Effector CD4-positive, alpha-beta T cell (primary cell): ENCODE results near the gene MPI.

Source experiments
- DNase-seq: peaks from one replicate; pipeline ENCODE4 v3.0.0-alpha.2; 2020
- total RNA-seq: gene quantifications from one replicate; lab custom pipeline; 2026; lab: John Stamatoyannopoulos, UW

Gene MPI, protein sequence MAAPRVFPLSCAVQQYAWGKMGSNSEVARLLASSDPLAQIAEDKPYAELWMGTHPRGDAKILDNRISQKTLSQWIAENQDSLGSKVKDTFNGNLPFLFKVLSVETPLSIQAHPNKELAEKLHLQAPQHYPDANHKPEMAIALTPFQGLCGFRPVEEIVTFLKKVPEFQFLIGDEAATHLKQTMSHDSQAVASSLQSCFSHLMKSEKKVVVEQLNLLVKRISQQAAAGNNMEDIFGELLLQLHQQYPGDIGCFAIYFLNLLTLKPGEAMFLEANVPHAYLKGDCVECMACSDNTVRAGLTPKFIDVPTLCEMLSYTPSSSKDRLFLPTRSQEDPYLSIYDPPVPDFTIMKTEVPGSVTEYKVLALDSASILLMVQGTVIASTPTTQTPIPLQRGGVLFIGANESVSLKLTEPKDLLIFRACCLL
- 58.2 reads per million, percentile 71 among the genes with 10 or more reads in this experiment for total RNA-seq

DNA sequence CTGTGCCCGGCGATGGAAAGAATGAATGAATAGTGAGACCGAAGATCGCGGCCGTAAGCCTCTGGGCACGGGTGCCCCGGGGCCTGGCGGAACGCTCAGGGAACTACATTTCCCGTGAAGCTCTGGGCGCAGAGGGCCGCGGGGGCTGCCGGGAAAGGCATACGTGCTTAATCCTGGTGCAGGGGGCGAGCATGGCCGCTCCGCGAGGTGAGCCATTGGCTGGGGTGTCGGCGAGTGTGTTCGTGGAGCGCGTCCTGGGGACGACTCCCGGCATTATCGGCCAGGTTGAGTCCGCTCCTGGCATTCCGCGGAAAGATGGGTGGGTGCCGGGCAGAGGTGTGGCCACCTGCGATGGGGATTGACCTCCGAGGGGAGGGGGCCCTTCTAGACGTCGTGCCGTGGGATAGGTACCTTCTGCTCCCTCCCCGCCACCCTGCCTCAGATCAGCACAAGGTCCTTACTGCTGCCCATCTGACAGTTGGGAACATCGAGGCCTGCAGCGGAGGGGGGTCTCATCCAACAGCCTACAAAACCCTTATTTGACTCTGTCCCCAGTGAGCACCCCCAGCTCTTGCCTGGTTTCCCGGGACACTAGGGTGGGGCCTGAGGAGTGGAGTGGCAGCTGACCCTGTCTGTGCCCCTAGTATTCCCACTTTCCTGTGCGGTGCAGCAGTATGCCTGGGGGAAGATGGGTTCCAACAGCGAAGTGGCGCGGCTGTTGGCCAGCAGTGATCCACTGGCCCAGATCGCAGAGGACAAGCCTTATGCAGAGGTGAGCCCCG, at the start of gene MPI:
Gene MPI, plus strand, starts transcription at position 160 of the 782 bp plus-strand sequence. Its CDS starts 32 bp downstream, at position 192.
- DNase-seq, result peak; percentile 85

DNA sequence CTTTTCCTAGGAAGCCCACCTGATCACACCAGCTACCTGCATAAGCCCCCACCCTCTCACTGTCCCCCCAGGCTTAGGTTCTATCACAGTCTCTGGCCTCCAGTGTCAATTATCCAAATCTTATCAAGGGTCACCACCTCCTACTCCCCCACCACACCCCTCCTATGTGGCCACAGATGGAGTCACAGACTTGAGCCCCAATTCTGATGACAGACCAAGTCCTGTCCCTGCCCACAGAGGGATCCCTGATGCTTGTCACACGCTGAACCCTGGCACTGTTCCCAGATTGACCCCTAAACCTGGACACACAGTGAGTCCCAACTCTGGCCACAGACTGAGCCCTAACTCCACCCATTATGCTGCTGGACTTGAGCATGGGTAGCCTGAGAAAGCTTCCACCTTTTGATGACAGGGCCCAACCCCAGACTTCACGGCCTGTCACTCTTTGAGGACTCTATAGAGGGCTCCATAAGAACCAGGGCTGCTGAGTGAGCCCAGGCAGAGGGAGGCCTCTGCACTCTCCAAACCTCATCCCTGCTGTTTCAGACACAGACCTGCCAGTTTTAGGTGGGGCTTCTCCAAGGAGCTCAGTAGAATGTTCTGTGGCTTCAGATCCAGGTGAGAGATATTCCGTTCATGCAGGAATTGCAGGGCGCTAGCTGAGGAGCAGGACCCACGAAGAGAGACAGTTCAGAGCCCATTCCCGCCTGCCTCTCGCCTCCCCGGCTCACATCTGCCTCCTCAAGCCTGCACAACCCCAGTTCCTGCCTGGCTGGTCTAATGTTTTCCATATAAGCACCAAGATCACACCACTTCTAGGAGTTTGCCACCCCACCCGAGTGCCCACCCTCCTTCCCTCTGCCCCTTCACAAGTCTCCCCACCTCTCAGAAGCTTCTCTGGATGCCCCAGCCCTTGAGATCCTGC, 48.7 kb upstream of the MPI start:
- no peak for DNase-seq

- DNase-seq, result no peak
Observed at GRCh38 chr15:74841891-74842373, 47.9 kb upstream of the MPI start.

DNA sequence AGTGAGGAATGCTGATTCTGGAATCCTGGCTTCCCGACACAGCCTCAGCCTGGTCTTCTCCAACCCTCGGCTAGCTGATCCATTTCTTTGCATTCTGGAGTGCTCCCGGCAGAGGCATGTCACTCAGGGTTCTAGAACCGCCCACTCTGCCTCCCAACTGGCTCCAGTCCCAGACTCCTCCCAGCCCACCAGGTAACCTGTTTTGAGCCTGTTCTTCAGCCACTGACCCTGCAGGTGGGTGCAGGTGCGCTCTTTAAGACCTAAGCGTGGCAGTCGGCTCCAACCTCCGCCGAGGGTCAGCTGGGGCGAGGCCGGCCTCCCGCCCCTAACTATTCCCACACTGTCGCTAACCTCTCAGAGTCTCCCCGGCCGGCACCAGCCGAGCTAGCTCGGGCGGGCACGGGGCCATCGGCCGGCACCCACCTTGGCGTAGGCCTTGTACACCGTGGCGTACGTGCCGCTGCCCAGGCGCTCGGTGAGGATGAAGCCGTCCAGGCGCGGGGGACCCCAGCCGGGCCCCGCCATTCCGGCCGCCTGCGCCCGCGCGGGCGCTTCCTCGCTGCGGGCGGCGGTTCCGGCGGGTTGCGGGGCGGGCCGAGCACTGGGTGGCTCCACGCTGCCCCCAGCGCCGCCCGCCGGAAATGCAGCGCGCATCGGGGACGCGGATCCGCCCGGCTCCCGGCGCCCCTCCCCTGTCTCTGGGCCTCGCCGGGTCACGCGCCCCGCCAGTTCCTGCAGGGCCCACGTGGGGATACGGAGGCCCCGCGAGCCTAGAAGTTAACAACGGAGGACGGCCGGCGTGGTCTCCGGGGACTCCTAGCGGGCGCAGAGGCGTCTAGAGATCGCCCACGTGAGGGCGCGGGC, 47.0 kb upstream of the MPI start, which contains the start of gene ULK3:
Gene ULK3, minus strand, starts transcription at position 576 of the 864 bp plus-strand sequence. Its CDS starts 51 bp downstream, at position 525.
- peak; percentile 91 for DNase-seq

DNA sequence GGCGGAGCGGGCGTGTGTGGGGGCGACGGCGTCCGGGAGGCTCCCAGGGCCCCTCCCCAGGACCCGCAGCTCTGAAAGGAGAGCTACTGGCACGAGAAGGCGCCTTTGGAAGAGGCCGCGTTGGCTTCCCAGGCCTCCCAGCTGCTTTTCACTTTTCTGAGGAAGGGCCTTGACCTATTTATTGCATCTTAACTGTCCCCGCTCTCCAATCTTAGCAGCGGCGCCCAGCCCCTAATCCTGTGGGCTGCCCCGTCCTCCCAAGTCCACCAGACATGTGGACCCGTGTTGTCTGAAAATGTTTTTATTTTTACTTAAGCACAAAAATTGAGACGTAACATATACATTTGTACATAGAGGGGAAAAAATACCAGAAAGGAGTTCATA, 46.4 kb upstream of the MPI start:
- DNase-seq, result no peak

GRCh38 chr15:74843891-74844299, 45.9 kb upstream of the MPI start:
- DNase-seq, result no peak

- no peak for DNase-seq
Observed at GRCh38 chr15:74844319-74845207, 45.3 kb upstream of the MPI start.

GRCh38 chr15:74845208-74845568, 44.7 kb upstream of the MPI start:
- peak; percentile 31 for DNase-seq

- no peak for DNase-seq
Observed at GRCh38 chr15:74845581-74845980, 44.3 kb upstream of the MPI start.

DNA sequence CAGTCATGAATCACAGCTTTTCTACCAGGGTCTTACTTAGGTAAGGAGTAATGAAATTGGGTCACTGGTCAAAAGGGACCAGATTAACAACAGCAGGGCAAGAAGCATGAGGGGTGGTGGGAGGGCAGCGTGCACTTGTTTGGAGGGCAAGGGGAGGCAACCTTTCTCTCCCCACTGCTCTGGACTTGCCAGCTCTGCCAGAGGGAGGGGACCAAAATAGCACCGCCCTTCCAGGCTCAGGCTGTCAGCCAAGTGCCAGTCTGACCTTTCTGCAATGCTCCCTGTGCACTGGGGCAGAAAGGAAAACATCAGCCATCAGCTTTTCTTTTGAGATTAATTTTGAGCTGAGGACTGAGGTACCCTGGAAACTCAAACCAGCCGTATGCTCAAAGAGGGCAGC, 42.4 kb upstream of the MPI start:
- no peak for DNase-seq

DNA sequence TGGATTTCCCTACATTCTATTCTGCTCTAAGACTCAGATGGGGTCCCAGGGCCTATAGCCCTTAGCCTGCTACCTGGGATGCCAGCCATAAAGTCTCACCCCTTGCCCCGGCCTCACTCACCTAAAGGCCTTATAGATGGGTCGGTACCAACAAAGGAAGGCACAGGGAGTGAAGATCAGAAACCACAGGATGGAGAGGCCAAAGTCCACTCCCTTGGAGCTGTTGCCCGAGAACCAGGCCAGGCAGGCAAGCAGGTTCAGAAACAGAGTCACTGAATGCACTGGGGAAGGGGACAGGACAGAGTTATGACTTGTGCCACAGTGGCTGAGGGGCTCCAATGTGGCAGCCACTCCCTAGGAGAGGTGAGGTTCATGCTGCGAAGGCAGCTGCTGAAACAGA, 39.4 kb upstream of the MPI start:
- no peak for DNase-seq

GRCh38 chr15:74851960-74852359, 37.9 kb upstream of the MPI start:
- no peak for DNase-seq

DNA sequence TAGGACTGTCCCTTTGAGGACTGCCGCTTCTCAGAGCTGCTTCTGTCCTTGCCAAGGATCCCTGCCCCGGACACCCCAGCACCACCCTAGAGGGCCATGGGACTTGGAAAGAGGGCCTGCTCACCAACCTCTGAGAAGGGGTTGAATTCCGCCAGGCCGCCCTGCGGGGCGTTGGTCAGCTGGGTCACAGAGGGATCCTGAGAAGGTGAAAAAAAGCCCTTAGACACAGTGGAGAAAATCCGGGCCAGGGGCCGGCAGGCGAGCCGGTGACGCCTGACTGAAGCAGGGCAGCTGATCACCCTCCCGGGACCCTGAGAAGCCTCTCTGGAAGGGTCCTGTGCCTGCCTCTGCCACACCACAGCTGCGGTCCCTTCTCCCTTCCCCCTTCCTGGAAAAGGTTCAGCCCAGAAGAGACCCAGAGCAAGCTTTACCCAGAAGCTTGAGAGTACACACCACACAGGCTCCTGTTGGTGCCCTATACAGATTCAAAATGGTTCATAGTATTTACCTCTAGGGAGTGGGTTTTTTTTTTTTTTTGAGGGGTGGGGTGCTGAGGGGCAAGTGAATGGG, 35.3 kb upstream of the MPI start:
- DNase-seq, result no peak

- DNase-seq, result no peak
Observed at GRCh38 chr15:74855857-74856256, 34.0 kb upstream of the MPI start.

DNA sequence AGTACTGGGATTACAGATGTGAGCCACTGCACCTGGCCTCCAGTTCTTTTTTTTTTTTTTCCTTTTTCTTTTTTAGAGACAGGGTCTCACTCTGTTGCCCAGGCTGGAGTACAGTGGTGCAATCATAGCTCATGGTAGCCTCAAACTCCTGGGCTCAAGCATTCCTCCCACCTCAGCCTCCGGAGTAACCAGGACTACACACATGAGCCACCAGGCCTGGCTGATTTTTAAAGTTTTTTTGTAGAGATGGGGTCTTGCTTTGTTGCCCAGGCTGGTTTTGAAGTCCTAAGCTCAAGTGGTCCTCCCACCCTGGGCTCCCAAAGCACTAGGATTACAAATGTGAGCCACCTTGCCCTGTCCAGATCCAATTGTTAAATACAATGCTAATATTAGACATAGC, 33.3 kb upstream of the MPI start:
- DNase-seq, result no peak

DNA sequence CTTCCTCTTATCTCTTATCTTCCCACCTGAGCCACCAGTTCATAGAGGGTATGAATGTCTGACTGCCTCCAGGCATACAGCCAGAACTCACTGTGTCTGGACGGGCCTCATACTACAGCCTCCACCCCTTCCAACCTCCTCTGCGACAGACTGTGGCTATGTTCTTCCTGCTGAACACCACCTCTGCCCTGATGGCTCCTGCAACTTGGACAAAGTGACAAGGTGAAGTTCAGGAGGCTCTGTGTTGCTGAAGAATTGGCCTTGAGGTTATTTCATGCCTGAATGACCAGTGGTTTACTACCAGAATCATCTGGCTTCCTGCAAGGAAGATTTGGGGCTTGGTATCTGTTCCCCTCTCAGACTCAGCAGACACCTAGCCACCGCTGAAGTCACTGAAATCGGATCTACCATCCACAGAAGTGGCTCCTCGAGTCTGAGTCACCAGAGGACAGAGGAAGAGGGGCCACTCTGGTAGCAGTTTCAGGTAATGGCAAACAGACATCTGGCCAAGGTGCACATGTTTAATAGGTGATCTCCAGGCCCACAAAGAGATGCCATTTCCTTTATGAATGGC, 32.7 kb upstream of the MPI start:
- DNase-seq, result no peak

GRCh38 chr15:74857671-74858368, 32.0 kb upstream of the MPI start:
- no peak for DNase-seq

DNA sequence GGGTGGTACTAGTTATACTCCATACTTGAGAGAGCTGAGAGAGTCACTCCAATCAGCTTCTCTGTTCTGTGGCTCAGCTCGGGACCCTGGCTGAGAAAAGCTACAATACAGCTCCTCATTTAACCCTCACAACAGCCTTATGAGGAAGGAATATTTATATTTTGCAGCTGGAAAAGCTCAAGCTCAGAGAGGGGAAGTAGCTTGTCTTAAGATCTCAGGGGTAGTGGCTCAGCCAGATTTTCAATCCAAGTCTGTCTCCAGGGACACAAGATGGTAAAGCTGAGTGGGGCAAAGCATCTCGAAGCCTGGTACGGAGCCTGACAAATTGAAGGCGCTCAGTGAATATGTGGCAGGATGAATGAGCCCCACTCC, 31.5 kb upstream of the MPI start:
- DNase-seq, result no peak
